Activated CD4-positive, alpha-beta T cell treated with anti-CD3 and anti-CD28 coated beads for 24 hours (primary cell): Measurements from ENCODE around the gene SEC22A.

Experiments used
- DNase-seq, 2 donors: peaks; one replicate each; pipeline ENCODE4 v3.0.0-alpha.2; 2020; ENCODE audit warnings: low read depth in 2 of 2

Gene SEC22A

GRCh38 chr3:123201557-123202427 lies at the start of gene SEC22A:
TSS of gene SEC22A (plus strand) at chr3:123201943. CDS start at chr3:123209218, 7,275 bp downstream.
- DNase-seq = peak; percentile 89 to 92

- DNase-seq = no peak
Measured at GRCh38 chr3:123152687-123153086, 49.1 kb upstream of the SEC22A start.

- DNase-seq = no peak
Measured at GRCh38 chr3:123153125-123154019, 48.4 kb upstream of the SEC22A start.

GRCh38 chr3:123154020-123154985 lies 47.4 kb upstream of the SEC22A start:
- DNase-seq = no peak

- DNase-seq = no peak
Measured at GRCh38 chr3:123155471-123156011, 46.2 kb upstream of the SEC22A start.

GRCh38 chr3:123156276-123156995 lies 45.3 kb upstream of the SEC22A start:
- DNase-seq = no peak

GRCh38 chr3:123157209-123157597 lies 44.5 kb upstream of the SEC22A start:
- DNase-seq = no peak

GRCh38 chr3:123157598-123158287 lies 44.0 kb upstream of the SEC22A start:
- DNase-seq = no peak

GRCh38 chr3:123158330-123158729 lies 43.4 kb upstream of the SEC22A start:
- no peak for DNase-seq

GRCh38 chr3:123158899-123159390 lies 42.8 kb upstream of the SEC22A start:
- no peak for DNase-seq

- DNase-seq = no peak
Measured at GRCh38 chr3:123159926-123160635, 41.7 kb upstream of the SEC22A start.

- no peak for DNase-seq
Measured at GRCh38 chr3:123161167-123161566, 40.6 kb upstream of the SEC22A start.

GRCh38 chr3:123163141-123163540 lies 38.6 kb upstream of the SEC22A start:
- DNase-seq = no peak

- DNase-seq = no peak
Measured at GRCh38 chr3:123165163-123165562, 36.6 kb upstream of the SEC22A start.

- DNase-seq = no peak
Measured at GRCh38 chr3:123167686-123168085, 34.1 kb upstream of the SEC22A start.

- no peak for DNase-seq
Measured at GRCh38 chr3:123168122-123168521, 33.6 kb upstream of the SEC22A start.

GRCh38 chr3:123168605-123169004 lies 33.1 kb upstream of the SEC22A start:
- no peak for DNase-seq

- DNase-seq = no peak
Measured at GRCh38 chr3:123169492-123169929, 32.2 kb upstream of the SEC22A start.

GRCh38 chr3:123169930-123170329 lies 31.8 kb upstream of the SEC22A start:
- DNase-seq = no peak
